ENCODE results near the gene EIF2S1. TPM values are rescaled to one million over a fixed set of nuclear protein-coding genes. Genes with fewer than 3 reads are reported as not detected.

EIF2S1 gene
- total and polyA plus RNA-seq, 2 experiments from 2014 or later, result 121 to 170 TPM

GRCh38 chr14:67416085-67416484 is 56.0 kb downstream of the EIF2S1 start (continued):
- TF ChIP-seq, protein P1, sequence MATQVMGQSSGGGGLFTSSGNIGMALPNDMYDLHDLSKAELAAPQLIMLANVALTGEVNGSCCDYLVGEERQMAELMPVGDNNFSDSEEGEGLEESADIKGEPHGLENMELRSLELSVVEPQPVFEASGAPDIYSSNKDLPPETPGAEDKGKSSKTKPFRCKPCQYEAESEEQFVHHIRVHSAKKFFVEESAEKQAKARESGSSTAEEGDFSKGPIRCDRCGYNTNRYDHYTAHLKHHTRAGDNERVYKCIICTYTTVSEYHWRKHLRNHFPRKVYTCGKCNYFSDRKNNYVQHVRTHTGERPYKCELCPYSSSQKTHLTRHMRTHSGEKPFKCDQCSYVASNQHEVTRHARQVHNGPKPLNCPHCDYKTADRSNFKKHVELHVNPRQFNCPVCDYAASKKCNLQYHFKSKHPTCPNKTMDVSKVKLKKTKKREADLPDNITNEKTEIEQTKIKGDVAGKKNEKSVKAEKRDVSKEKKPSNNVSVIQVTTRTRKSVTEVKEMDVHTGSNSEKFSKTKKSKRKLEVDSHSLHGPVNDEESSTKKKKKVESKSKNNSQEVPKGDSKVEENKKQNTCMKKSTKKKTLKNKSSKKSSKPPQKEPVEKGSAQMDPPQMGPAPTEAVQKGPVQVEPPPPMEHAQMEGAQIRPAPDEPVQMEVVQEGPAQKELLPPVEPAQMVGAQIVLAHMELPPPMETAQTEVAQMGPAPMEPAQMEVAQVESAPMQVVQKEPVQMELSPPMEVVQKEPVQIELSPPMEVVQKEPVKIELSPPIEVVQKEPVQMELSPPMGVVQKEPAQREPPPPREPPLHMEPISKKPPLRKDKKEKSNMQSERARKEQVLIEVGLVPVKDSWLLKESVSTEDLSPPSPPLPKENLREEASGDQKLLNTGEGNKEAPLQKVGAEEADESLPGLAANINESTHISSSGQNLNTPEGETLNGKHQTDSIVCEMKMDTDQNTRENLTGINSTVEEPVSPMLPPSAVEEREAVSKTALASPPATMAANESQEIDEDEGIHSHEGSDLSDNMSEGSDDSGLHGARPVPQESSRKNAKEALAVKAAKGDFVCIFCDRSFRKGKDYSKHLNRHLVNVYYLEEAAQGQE (IDR thresholded peaks at IDR 0.05; ENCODE audit: unreplicated experiment), result no peak
- TF ChIP-seq ZNF114 (CRISPR knock-in tag; IDR thresholded peaks at IDR 0.05), result no peak
- no peak for TF ChIP-seq STAT1 (IDR thresholded peaks at IDR 0.05; ENCODE audit: unreplicated experiment)
- no peak for TF ChIP-seq ZNF331 (CRISPR knock-in tag; IDR thresholded peaks at IDR 0.05; ENCODE audit: low read depth)
- no peak for TF ChIP-seq JUNB (IDR thresholded peaks at IDR 0.05; ENCODE audit: unreplicated experiment)
- TF ChIP-seq, protein P2, sequence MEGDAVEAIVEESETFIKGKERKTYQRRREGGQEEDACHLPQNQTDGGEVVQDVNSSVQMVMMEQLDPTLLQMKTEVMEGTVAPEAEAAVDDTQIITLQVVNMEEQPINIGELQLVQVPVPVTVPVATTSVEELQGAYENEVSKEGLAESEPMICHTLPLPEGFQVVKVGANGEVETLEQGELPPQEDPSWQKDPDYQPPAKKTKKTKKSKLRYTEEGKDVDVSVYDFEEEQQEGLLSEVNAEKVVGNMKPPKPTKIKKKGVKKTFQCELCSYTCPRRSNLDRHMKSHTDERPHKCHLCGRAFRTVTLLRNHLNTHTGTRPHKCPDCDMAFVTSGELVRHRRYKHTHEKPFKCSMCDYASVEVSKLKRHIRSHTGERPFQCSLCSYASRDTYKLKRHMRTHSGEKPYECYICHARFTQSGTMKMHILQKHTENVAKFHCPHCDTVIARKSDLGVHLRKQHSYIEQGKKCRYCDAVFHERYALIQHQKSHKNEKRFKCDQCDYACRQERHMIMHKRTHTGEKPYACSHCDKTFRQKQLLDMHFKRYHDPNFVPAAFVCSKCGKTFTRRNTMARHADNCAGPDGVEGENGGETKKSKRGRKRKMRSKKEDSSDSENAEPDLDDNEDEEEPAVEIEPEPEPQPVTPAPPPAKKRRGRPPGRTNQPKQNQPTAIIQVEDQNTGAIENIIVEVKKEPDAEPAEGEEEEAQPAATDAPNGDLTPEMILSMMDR (conservative IDR thresholded peaks at IDR 0.05; ENCODE audit: low read depth in 2 of 2), result no peak

- Histone ChIP-seq H3K79me2 (replicated peaks; ENCODE audit: insufficient read depth) (no peaks in the 10 kb centered on the region), H3K9me2 (ENCODE audit: insufficient read depth) (no peaks in the 10 kb centered on the region), H3F3A (replicated peaks; ENCODE audit: low read depth) (no peaks in the 10 kb centered on the region), H3K4me1 (ENCODE audit: insufficient read depth) (no peaks in the 10 kb centered on the region), H3K4me2 (no peak overlapping the region), H3K4me3 (no peak overlapping the region), H2AFZ (no peak overlapping the region), H3K36me3 (ENCODE audit: insufficient read depth) (no peaks in the 10 kb centered on the region), H3K27ac (ENCODE audit: low read depth) (no peak overlapping the region), H3K27me3 (ENCODE audit: insufficient read depth) (peaks cover 21% of the 10 kb centered on the region), H4K20me1 (replicated peaks; ENCODE audit: insufficient read depth) (no peaks in the 10 kb centered on the region)
- Mint-ChIP-seq H3K9me3 (no peaks in the 10 kb centered on the region), H3K27me3 (ENCODE audit: insufficient read depth, low read depth, poor library complexity) (peaks cover 12% of the 10 kb centered on the region), H3K27ac (no peak overlapping the region), H3K4me1 (peaks cover 4% of the 10 kb centered on the region), H3K4me3 (no peak overlapping the region), H3K36me3 (ENCODE audit: low read depth) (no peaks in the 10 kb centered on the region)
- no peak for ATAC-seq
- no peak for DNase-seq (ENCODE audit: low spot score)
- TF ChIP-seq EZH2 (IDR thresholded peaks at IDR 0.05; ENCODE audit: low read depth, unreplicated experiment) (no peak), ZNF331 (CRISPR knock-in tag; IDR thresholded peaks at IDR 0.05; ENCODE audit: low read depth) (no peak), ZNF114 (CRISPR knock-in tag; IDR thresholded peaks at IDR 0.05) (no peak), ZNF462 (CRISPR knock-in tag; IDR thresholded peaks at IDR 0.05) (no peak), NANOG (IDR thresholded peaks at IDR 0.05; ENCODE audit: borderline replicate concordance) (no peak), STAT1 (IDR thresholded peaks at IDR 0.05; ENCODE audit: unreplicated experiment) (no peak)
- TF ChIP-seq, protein P3, sequence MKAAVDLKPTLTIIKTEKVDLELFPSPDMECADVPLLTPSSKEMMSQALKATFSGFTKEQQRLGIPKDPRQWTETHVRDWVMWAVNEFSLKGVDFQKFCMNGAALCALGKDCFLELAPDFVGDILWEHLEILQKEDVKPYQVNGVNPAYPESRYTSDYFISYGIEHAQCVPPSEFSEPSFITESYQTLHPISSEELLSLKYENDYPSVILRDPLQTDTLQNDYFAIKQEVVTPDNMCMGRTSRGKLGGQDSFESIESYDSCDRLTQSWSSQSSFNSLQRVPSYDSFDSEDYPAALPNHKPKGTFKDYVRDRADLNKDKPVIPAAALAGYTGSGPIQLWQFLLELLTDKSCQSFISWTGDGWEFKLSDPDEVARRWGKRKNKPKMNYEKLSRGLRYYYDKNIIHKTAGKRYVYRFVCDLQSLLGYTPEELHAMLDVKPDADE (IDR thresholded peaks at IDR 0.05), result no peak
- TF ChIP-seq, protein P2 (conservative IDR thresholded peaks at IDR 0.05; ENCODE audit: low read depth in 2 of 2), result no peak
These were observed 56.7 kb downstream of the EIF2S1 start for GRCh38 chr14:67416810-67417209.

Data from GM23338 (cell line).